Left cardiac atrium (tissue), 4 donors: ENCODE measurements around the gene RBM10. TPM values are rescaled to one million over a fixed set of nuclear protein-coding genes. Genes with fewer than 3 reads are reported as not detected.
A peak's percentile ranks its signal among the peaks of the same experiment; 100 is the strongest.

Experiments
- ATAC-seq, 2 donors: fragments of 200-7000 bp; cut with Tn5 transposase; one replicate each; pipeline ENCODE4 v1.9.1; 2020; ENCODE audit warnings: mild to moderate bottlenecking in 2 of 2, moderate library complexity in 2 of 2
- DNase-seq: peaks from one replicate; pipeline ENCODE4 v3.0.0-alpha.2; 2020
- intact Hi-C, 2 donors: fragments of 100-400 bp; cut with DNase I; formaldehyde crosslinking; loops; one replicate each; pipeline versions ENCODE4 v1.14.1 to v1.15.1; 2022 to 2023
- total RNA-seq, 2 donors: library from RNA; stranded (reverse); fragmentation: NEBNext Ultra II Directional; extraction: Animal tissue kit (Norgen Biotek cat#: 25700); gene quantifications; one replicate each; pipeline ENCODE4 v1.2.1, GENCODE V29; 2021
- donor health status: DM: no; HTN: yes; CAD: no.
- donor health status: DM: no; HTN: yes; CAD: no; lungs with severe emphysema.
- donor health status: DM: yes; HTN: yes; CAD: no.
- donor health status: Dilated cardiomyopathy.

The RBM10 gene
- total RNA-seq, 2 donors from 2014 or later, result 22.1 to 23.9 TPM

DNA sequence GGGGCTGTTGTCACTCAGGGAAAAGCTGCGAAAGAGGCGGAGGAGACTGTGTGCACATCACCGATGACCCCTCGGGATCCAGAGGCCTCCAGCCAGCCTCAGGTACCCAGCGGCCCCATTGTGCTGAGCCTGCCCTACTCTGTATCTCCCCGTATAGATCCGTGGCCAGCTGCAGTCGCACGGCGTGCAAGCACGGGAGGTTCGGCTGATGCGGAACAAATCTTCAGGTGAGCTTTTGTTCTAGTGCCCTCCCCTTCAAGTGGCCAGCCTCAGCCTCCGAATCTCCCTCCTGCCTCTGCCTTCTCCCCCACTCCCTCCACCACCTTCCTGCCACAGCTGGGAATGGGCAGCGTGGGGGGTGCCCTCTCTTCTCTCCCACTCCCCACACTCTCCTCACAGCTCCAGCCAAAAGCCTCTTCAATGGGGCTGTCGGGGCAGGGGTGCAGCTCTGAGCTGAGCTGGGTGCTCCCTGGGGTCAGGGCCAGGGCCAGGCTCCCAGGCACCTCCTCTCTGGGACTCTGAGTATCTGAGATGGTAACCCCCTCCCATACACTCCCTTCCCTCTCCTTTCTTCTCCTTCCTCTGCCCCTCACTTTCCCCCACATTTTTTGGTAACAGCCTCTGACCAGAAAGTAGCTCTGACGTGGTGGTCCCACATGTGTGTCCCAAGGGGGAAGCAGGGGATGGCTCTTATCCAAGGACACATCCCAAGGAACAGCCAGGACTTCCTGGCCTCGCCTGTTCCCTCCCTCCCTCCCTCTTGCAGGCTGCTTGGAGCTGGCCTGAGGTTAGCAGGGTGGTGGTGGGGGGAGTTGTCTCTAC is 28.2 kb downstream of the RBM10 start:
- ATAC-seq, result no peak
- intact Hi-C loops, result no loop called here
- no peak for DNase-seq

DNA sequence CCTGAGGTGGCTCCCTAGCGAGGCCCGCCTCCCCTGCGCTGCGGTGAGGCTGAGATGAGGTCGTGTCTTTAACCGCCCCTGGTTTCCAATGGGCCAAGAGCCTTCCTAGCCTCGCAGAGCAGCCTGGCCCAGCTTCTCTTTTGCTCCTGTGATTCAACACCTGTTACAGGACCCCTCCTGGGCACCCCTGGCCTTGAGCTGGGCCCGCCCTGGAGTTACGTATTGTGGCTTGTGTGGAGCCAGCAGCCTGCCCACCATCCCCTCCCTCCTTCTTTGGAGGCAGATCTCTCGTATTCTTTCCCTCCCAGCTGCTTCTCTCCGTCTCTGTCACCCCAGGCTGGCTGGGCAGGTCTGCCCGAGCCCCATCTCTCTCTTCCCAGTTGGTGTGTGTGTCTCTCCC is 29.4 kb downstream of the RBM10 start:
- ATAC-seq (no peak), DNase-seq (no peak)
- intact Hi-C loops, result no loop called here

DNA sequence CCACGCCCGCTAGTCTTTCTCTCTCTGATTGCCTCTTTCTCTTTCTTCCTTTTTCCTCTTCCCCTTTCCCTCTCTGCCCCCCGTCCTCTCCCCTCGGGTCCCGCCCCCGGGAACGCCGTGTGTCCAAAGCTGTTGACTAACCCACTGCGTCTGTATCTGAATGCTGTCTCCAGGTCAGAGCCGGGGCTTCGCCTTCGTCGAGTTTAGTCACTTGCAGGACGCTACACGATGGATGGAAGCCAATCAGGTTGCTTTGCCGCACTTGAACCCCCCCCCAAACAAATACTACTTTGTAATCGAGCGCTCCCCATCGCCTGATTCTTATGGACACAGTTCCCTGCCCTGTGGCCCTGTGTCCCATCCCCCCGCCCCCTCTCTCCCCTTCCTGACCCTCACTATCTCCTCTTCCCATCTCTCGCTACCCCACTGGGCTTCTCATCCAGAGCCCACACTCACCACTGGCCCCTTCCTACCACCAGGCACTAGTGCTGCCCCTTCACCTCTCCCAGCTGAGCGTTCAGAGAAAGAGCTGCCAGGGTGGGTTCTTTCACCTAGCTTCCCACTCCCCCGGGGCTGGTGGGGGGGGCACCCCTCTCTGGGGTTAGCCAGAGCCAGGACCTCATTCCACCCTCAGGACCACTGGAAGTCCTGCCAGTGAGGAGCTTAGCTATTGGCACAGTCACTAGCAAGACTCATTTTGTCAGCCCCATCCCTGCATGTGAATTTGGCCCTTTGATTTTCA is 30.0 kb downstream of the RBM10 start:
- intact Hi-C loops, result no loop called here
- DNase-seq, result no peak
- ATAC-seq, result no peak

DNA sequence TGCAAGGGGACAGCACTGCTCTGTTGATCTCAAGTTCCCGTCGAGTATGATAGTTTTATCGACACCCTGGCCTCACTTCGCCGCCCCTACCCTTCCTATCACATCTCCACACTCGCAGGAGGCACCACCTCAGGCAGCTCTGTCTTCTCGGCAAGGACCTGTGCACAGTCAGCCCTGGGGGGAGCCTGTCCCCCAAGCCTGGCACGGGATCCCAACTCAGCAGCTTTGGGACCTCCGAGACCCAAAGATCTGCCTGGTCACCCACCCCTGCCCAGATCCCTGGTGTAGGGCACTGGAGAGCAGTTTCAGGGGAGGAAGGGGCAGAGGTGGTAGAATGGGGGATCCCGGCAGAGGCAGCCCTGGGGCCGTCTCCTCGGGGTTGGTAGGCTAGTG is 30.6 kb downstream of the RBM10 start:
- no peak for ATAC-seq
- intact Hi-C loops, result no loop called here
- no peak for DNase-seq

DNA sequence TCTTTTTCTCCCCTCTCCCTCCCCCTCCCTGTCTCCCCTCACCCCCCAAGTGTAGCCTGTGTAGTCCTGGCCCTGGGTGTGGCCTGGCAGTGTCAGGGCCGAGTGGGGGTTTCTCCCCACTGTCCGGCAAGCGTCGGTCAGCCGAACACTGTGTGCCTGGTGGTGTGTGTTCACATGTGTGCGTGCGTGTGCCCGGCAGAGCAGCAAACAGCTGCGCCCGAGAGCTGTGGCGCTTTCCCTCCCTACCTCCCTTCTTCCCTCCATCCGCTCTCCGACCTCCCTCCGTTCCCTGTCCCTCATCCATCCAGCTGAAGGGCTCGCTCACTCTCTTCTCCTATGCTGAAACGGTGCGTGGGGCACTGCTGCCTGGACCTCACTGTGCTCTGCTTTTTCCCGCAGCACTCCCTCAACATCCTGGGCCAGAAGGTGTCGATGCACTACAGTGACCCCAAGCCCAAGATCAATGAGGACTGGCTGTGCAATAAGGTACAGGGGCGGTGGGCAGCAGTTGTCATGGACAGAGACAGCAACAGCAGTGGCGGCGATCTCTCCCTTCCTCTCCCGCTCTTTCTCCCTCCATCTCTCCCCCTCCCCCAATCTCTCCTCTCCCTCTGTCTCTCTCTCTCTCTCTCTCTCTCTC is 31.2 kb downstream of the RBM10 start:
- DNase-seq, result peak; percentile 13
- no peak for ATAC-seq
- intact Hi-C loops, result no loop called here

DNA sequence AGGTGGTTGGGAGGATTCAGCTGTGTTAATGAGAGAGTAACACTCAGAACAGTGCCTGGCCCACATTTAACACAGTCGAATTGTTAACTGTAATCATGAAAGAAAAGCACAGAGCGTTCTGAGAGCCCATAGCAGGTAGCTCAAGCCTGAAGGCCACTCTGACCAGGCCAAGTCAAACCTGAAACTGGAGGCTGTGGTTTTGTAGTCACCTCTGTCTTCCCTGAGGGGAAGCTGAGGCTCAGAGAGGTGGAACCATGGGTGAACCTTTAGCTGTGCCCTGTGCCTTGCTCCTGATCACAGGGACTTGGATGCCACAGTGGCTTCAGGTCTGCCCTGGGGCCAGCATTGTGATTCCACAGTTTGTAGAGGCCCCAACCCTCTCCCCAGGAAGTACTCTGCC is 32.1 kb downstream of the RBM10 start:
- DNase-seq (peak; percentile 6), ATAC-seq (no peak)
- intact Hi-C loops, result no loop called here

DNA sequence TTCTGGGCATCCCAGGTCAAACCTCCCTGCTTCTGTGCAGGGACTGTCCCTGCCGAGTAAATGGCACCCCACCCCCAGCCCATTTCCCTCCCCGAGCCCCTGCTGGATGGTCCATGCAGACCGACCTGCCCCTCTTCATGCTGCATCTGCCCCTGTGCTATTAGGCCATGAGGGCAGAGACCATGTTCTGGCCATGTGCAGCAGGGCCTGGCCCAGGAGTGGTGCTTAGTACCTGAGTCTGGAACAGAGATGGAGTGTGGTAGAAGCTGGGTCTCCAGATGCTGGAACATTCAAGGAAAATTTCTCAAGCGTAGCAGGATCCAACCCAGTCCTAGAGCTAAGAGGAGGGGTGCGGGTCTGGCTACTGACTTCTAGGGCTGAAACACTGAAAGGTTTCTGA is 33.3 kb downstream of the RBM10 start:
- ATAC-seq (no peak), DNase-seq (peak; percentile 17)
- intact Hi-C loops, result no loop called here

DNA sequence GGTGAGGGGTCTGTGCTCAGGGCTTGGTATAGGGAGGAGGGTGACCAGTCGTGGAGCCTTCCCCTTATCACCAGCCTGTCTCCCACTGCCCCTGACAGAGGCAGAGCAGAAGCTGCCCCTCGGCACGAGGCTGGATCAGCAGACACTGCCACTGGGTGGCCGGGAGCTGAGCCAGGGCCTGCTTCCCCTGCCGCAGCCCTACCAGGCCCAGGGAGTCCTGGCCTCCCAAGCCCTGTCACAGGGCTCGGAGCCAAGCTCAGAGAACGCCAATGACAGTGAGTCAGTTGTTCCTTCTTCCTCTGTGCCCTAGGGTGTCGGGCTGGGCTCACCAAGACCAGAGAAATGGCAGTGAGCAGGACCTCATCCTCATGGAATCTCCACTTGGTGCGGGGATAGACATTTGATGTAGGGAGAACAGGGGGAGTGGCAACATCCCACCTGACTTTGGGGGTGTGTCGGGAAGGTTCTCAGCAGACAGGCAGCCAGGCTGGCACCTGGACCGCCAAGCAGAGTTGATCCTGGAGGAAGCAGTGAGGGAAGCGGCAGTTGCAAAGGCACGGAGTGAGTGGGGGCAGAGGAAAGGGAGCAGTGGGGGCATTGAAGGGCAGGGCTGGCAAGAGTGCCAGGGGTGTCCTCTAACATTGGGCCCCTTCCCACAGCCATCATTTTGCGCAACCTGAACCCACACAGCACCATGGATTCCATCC is 34.4 kb downstream of the RBM10 start:
- intact Hi-C loops, result no loop called here
- peak; percentile 79 to 86 for ATAC-seq
- peak; percentile 66 for DNase-seq

DNA sequence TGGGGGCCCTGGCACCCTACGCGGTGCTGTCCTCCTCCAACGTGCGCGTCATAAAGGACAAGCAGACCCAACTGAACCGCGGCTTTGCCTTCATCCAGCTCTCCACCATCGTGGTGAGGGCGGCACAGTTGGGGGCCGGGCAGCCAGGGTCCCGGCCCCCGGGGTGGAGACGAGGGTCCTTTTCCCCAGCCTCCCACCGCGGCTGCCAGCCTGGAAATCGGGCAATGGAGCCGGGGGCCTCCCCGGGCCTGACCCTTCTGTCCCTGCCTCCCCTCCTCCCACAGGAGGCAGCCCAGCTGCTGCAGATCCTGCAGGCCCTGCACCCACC is 34.9 kb downstream of the RBM10 start:
- intact Hi-C loops, result loop anchor here in 1 of 2 donors (10.0 kb wide), 1 partner anchor 635 kb away; no protein-coding TSS in a partner anchor
- ATAC-seq (no peak), DNase-seq (peak; percentile 20)

DNA sequence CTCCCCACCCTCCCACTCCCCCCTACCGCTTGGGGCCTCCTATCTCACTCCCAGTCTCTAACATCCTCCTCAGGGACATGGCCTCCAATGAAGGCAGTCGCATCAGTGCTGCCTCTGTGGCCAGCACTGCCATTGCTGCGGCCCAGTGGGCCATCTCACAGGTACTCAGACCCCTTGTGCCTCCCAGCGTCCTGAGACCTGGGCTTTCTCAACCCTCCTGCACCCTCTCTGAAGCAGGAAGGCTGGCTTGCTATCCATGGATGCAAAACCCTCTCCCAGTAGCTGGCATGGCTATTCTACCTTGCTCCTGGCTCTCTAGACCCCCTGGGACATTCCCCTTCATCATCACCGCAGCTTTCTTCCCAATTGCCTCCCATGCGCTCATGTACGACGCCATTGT is 35.3 kb downstream of the RBM10 start:
- intact Hi-C loops, result loop anchor here in 1 of 2 donors (10.0 kb wide), 1 partner anchor 634 kb away; no protein-coding TSS in a partner anchor
- DNase-seq (no peak), ATAC-seq (no peak)

DNA sequence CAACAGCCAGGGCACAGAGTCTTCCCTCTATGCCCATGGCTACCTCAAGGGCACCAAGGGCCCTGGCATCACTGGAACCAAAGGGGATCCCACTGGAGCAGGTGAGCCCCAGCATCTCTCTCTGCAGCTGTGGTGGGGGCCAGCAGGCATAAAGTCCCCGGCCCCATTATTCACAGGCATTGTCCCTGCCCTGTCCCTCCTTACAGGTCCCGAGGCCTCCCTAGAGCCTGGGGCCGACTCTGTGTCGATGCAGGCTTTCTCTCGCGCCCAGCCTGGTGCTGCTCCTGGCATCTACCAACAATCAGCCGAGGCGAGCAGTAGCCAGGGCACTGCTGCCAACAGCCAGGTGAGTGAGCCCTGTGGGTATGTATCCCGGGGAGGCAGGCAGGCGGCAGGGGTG is 36.3 kb downstream of the RBM10 start:
- intact Hi-C loops, result loop anchor here in 1 of 2 donors (10.0 kb wide), 1 partner anchor 634 kb away; no protein-coding TSS in a partner anchor
- DNase-seq (no peak), ATAC-seq (no peak)

DNA sequence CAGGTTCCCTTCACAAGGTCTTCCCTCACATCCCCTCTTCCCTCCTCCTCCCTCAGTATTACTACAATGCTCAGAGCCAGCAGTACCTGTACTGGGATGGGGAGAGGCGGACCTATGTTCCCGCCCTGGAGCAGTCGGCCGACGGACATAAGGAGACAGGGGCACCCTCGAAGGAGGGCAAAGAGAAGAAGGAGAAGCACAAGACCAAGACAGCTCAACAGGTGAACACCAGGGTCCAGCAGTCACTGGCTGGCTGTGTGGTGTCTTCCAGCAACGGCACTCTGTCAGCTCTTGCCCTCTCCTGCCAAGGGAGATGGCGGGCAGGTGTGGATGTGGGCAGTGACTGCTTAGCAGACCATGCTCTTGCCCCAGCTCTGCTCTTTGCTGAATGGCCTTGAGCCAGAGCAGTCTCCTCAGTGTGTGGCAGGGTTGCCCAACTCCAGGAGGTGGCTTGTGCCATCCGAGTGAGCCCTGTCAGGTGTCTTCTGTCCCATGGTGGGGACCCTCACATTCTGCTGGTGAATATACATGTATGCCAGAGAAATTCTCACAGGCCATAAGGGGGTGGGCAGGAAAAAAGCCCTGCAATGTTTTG is 37.2 kb downstream of the RBM10 start:
- DNase-seq (peak; percentile 10), ATAC-seq (no peak)
- intact Hi-C loops, result loop anchor here in 1 of 2 donors (10.0 kb wide), 1 partner anchor 633 kb away; no protein-coding TSS in a partner anchor

DNA sequence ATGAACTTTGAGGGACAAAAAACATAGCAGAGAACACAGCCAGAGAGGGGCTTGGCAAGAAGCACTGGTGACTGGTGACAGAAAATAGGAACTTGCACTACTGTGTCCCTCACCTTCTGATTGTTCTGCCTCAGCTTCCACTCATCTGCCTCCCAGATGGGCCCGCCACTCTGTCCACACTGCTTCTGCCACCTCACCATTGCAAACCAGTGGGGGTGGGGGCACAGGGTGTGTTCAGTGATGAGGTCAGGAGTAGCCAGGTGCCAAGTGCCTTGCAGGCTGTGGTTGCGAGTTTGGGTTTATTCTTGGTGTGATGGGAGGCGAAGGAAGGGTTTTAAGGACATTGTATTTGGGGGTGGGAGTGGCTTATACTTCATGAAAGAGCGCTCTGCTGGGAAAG is 39.5 kb downstream of the RBM10 start:
- DNase-seq, result peak; percentile 10
- intact Hi-C loops, result loop anchor here in 1 of 2 donors (10.0 kb wide), 1 partner anchor 630 kb away; no protein-coding TSS in a partner anchor
- ATAC-seq, result no peak

DNA sequence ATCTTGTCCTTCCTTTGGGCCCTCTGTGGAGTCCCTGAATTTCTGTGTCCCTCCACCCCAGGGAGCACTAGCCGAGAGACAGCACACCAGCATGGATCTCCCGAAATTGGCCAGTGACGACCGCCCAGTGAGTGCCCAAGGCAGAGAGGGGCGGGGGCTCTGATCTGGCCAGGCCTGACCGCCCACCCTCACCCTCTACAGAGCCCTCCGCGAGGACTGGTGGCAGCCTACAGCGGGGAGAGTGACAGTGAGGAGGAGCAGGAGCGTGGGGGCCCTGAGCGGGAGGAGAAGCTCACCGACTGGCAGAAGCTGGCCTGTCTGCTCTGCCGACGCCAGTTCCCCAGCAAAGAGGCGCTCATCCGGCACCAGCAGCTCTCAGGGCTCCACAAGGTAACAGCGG is 40.2 kb downstream of the RBM10 start:
- DNase-seq, result peak; percentile 11
- intact Hi-C loops, result loop anchor here in 1 of 2 donors (10.0 kb wide), 1 partner anchor 630 kb away; no protein-coding TSS in a partner anchor

DNA sequence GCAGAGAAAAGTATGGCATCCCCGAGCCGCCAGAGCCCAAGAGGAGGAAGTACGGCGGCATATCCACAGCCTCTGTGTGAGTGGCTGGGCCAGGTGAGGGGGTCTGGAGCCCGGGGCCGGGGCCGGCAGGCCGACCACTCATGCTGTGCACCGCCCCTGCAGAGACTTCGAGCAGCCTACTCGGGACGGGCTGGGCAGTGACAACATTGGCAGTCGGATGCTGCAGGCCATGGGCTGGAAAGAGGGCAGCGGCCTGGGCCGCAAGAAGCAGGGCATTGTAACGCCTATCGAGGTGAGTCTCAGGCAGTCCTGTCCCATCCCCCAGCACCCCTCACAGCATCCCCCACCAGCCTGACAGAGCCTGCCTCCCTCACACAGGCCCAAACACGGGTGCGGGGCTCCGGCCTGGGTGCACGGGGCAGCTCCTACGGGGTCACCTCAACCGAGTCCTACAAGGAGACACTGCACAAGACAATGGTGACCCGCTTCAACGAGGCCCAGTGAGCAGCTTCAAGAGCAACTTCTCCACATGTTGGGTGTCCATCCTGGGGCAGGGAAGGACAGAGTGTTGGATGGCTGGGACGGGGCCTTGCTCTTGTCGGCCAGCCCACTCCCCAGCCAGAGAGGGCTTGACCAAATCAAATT is 41.2 kb downstream of the RBM10 start:
- DNase-seq (peak; percentile 18), ATAC-seq (no peak)
- intact Hi-C loops, result loop anchor here in 1 of 2 donors (10.0 kb wide), 1 partner anchor 629 kb away; no protein-coding TSS in a partner anchor

More for the DNA sequence above, 40.2 kb downstream of the RBM10 start:
- no peak for ATAC-seq

DNA sequence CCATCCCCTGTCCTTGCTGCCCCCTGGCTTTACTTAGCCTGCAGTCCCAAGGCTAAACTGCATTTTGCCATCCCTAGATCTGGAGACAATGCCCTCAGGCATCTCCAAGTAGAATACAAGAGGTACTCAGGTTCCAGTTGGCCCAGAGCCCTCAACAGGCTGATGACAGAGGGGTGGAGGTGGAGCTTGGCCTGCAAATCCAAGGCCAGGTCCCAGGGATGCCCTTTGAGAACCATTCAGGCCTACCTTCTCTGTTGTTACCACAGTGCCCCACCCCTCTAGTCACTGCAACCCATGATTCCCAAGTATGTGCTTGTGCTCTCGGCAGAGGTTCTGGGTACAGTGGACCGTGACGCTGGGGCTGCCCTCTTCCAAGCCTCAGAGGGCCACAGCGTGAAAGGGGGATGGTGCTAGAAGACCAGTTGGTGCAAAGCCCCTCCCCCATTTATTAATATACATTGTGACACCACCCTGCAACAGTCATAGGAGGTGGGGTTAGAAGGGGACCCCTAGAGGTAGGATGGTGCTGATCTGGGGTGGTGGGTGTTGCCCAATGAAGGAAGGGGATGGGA is 42.2 kb downstream of the RBM10 start:
- ATAC-seq (no peak), DNase-seq (peak; percentile 7)
- intact Hi-C loops, result loop anchor here in 1 of 2 donors (10.0 kb wide), 1 partner anchor 628 kb away; no protein-coding TSS in a partner anchor

DNA sequence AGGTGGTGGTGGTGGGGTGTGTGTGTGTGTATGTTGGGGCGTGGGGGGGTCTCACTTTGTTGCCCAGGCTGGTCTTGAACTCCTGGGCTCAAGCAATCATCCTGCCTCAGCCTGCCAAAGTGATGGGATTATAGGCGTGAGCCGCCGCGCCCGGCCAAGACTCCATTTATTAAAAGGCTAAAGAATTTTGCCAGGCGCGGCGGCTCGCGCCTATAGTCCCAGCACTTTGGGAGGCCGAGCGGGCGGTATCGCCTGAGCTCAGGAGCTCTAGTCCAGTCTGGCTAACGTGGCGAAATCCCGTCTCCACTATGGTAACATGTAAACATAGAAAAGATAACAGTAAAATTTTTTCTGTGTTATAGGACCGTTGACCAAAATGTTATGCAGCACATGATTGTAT is 44.9 kb downstream of the RBM10 start:
- no peak for ATAC-seq
- peak; percentile 20 for DNase-seq
- intact Hi-C loops, result loop anchor here (5.0 to 10.0 kb wide), 5 partner anchors 195 to 625 kb away; no protein-coding TSS in a partner anchor
